GM19395 (cell line): ENCODE measurements around the gene PHEX.

Experiments
- ATAC-seq: cut with Tn5 transposase; IDR thresholded peaks from one replicate; pipeline ENCODE4 v1.9.1; 2021; ENCODE audit warnings: mild to moderate bottlenecking, moderate library complexity; ENCODE audit not compliant: unreplicated experiment

Gene PHEX

GRCh38 chrX:22039541-22039940 lies 7.4 kb downstream of the PHEX start:
- ATAC-seq, result no peak

- ATAC-seq, result no peak
These were observed 8.1 kb downstream of the PHEX start for GRCh38 chrX:22040184-22040583.

GRCh38 chrX:22041907-22042530 lies 9.9 kb downstream of the PHEX start:
- no peak for ATAC-seq

- ATAC-seq, result no peak
These were observed 11.7 kb downstream of the PHEX start for GRCh38 chrX:22043872-22044271.

- no peak for ATAC-seq
These were observed 15.3 kb downstream of the PHEX start for GRCh38 chrX:22047468-22047867.

- no peak for ATAC-seq
These were observed 21.4 kb downstream of the PHEX start for GRCh38 chrX:22053481-22053880.

GRCh38 chrX:22056235-22056634 lies 24.1 kb downstream of the PHEX start:
- no peak for ATAC-seq

- ATAC-seq, result no peak
These were observed 25.5 kb downstream of the PHEX start for GRCh38 chrX:22057667-22058066.

- no peak for ATAC-seq
These were observed 27.6 kb downstream of the PHEX start for GRCh38 chrX:22059775-22060174.

- ATAC-seq, result peak; percentile 62
These were observed 28.5 kb downstream of the PHEX start for GRCh38 chrX:22060415-22061280.

GRCh38 chrX:22063284-22063683 lies 31.2 kb downstream of the PHEX start:
- ATAC-seq, result peak; percentile 84

- ATAC-seq, result no peak
These were observed 37.5 kb downstream of the PHEX start for GRCh38 chrX:22069586-22069985.

GRCh38 chrX:22073928-22074327 lies 41.8 kb downstream of the PHEX start:
- no peak for ATAC-seq

- ATAC-seq, result no peak
These were observed 46.0 kb downstream of the PHEX start for GRCh38 chrX:22078117-22078516.

- peak; percentile 91 for ATAC-seq
These were observed 49.5 kb downstream of the PHEX start for GRCh38 chrX:22081475-22082092.

GRCh38 chrX:22086003-22086402 lies 53.9 kb downstream of the PHEX start:
- no peak for ATAC-seq

- no peak for ATAC-seq
These were observed 55.0 kb downstream of the PHEX start for GRCh38 chrX:22087011-22087557.

GRCh38 chrX:22088326-22088725 lies 56.2 kb downstream of the PHEX start:
- ATAC-seq, result no peak

GRCh38 chrX:22090181-22090580 lies 58.1 kb downstream of the PHEX start:
- no peak for ATAC-seq

GRCh38 chrX:22093550-22093949 lies 61.4 kb downstream of the PHEX start:
- no peak for ATAC-seq

GRCh38 chrX:22095286-22095685 lies 63.2 kb downstream of the PHEX start:
- no peak for ATAC-seq

- ATAC-seq, result no peak
These were observed 63.7 kb downstream of the PHEX start for GRCh38 chrX:22095856-22096255.
